GM12878 (cell line): Measurements from ENCODE around the gene GNAQ. TPM values are rescaled to one million over a fixed set of nuclear protein-coding genes. Genes with fewer than 3 reads are reported as not detected.

ENCODE experiments used
- ATAC-seq: fragments of 200-7000 bp; cut with Tn5 transposase; 3 replicates; pipeline ENCODE4 v1.9.1; 2020; ENCODE audit warnings: mild to moderate bottlenecking, moderate library complexity
- BruUV-seq: library from RNA; stranded (reverse); fragments of 400-500 nt; replicated peaks from 2 replicates; lab custom pipeline; 2021; lab: Mats Ljungman, UMichigan
- CTCF ChIA-PET: fragments of 300-600 bp; sonication (Branson Sonifier 250); formaldehyde crosslinking; extraction: SDS; loops from one replicate; lab custom pipeline; 2021; ENCODE audit warnings: inconsistent platforms; lab: Yijun Ruan, JAX
- POLR2A ChIA-PET: fragments of 350-600 bp; formaldehyde crosslinking; extraction: SDS; loops from one replicate; lab custom pipeline; 2021; ENCODE audit warnings: inconsistent platforms; lab: Charles Lee
- RAD21 ChIA-PET: fragments of 300-600 bp; sonication (Branson Sonifier 250); formaldehyde crosslinking; loops from one replicate; lab custom pipeline; 2023; ENCODE audit warnings: antibody characterized with exemption; ENCODE audit not compliant: unreplicated experiment; lab: Charles Lee
- SMC1A ChIA-PET: fragments of 300-600 bp; sonication (Branson Sonifier 250); formaldehyde crosslinking; loops from one replicate; lab custom pipeline; 2023; ENCODE audit not compliant: unreplicated experiment, uncharacterized antibody; lab: Charles Lee
- DNase-seq: peaks from one replicate; pipeline ENCODE4 v3.0.0-alpha.2; 2011; ENCODE audit warnings: low read depth, low spot score
- FAIRE-seq: peaks from 3 replicates; lab custom pipeline; 2011; peaks lifted over from hg19 to GRCh38; lab: Jason Lieb, UNC
- H2AFZ ChIP-seq: 2 replicates; pipeline ENCODE4 v1.6.0; 2011; ENCODE audit warnings: low read depth, low read length, control low read depth; ENCODE audit not compliant: control insufficient read depth
- H3K27ac ChIP-seq: 2 replicates; pipeline ENCODE4 v1.5.1; 2011; ENCODE audit warnings: control low read depth; ENCODE audit not compliant: control insufficient read depth, insufficient read depth
- H3K27me3 ChIP-seq, 2 experiments: replicated peaks in 1 of 2; 2 replicates each; pipeline versions ENCODE4 v1.6.0 to v1.6.1; 2011; ENCODE audit warnings: low read length in 1 of 2; ENCODE audit not compliant: control insufficient read depth in 2 of 2, insufficient read depth in 2 of 2
- H3K36me3 ChIP-seq, 2 experiments: 2 replicates each; pipeline ENCODE4 v1.5.1; 2011; ENCODE audit warnings: low read length in 1 of 2; ENCODE audit not compliant: control insufficient read depth in 2 of 2, insufficient read depth in 2 of 2
- H3K4me1 ChIP-seq: 2 replicates; pipeline ENCODE4 v1.6.1; 2011; ENCODE audit warnings: mild to moderate bottlenecking, low read length, moderate library complexity, mixed read lengths; ENCODE audit not compliant: control insufficient read depth, insufficient read depth
- H3K4me2 ChIP-seq: 2 replicates; pipeline ENCODE4 v1.6.0; 2011; ENCODE audit warnings: control low read depth; ENCODE audit not compliant: control insufficient read depth, insufficient read depth
- H3K4me3 ChIP-seq: fragments of 200-600 bp; sonication (generic); 2 replicates; pipeline ENCODE4 v1.5.1; 2016
- H3K79me2 ChIP-seq: 2 replicates; pipeline ENCODE4 v1.6.0; 2011; ENCODE audit warnings: low read length; ENCODE audit not compliant: control insufficient read depth, insufficient read depth
- H3K9ac ChIP-seq: 2 replicates; pipeline ENCODE4 v1.8.0; 2011; ENCODE audit warnings: low read length, control low read depth, mixed read lengths; ENCODE audit not compliant: control insufficient read depth, insufficient read depth
- H3K9me3 ChIP-seq: replicated peaks from 3 replicates; pipeline ENCODE4 v1.5.1; 2011; ENCODE audit warnings: mild to moderate bottlenecking, low read length; ENCODE audit not compliant: control insufficient read depth, insufficient read depth
- H4K20me1 ChIP-seq: 2 replicates; pipeline ENCODE4 v1.6.0; 2011; ENCODE audit not compliant: control insufficient read depth, insufficient read depth
- ETV6 ChIP-seq, 2 experiments: fragments of 450-650 bp in 1 of 2; IDR thresholded peaks in 1 of 2; conservative IDR thresholded peaks in 1 of 2; 2 replicates each; pipeline ENCODE4 v1.6.1; 2014; ENCODE audit warnings: antibody characterized with exemption in 1 of 2, borderline replicate concordance in 1 of 2, low read depth in 1 of 2, mild to moderate bottlenecking in 1 of 2, moderate library complexity in 1 of 2
- JUNB ChIP-seq: IDR thresholded peaks from 2 replicates; pipeline ENCODE4 v1.6.1; 2016; ENCODE audit warnings: antibody characterized with exemption, mild to moderate bottlenecking
- MTA3 ChIP-seq: IDR thresholded peaks from 2 replicates; pipeline ENCODE4 v1.6.1; 2012; ENCODE audit warnings: low read length, inconsistent platforms, borderline replicate concordance
- NR2F1 ChIP-seq: fragments of 450-650 bp; conservative IDR thresholded peaks from 2 replicates; pipeline ENCODE4 v1.6.1; 2017; ENCODE audit warnings: mild to moderate bottlenecking
- SMARCA5 ChIP-seq: fragments of 450-650 bp; IDR thresholded peaks from 2 replicates; pipeline ENCODE4 v1.6.1; 2017; ENCODE audit warnings: mild to moderate bottlenecking
- SPI1 ChIP-seq: IDR thresholded peaks from 2 replicates; pipeline ENCODE4 v1.6.1; 2011; ENCODE audit warnings: low read depth, mild to moderate bottlenecking, low read length, moderate library complexity, borderline replicate concordance; ENCODE audit not compliant: insufficient read depth
- TCF12 ChIP-seq: IDR thresholded peaks from 2 replicates; pipeline ENCODE4 v1.6.1; 2011; ENCODE audit warnings: low read depth, mild to moderate bottlenecking, low read length
- ZBED1 ChIP-seq: IDR thresholded peaks from 2 replicates; pipeline ENCODE4 v1.6.1; 2016; ENCODE audit warnings: borderline replicate concordance
- ZNF217 ChIP-seq: fragments of 450-650 bp; IDR thresholded peaks from 2 replicates; pipeline ENCODE4 v1.6.1; 2017; ENCODE audit warnings: antibody characterized with exemption, mild to moderate bottlenecking
- ZNF24 ChIP-seq: fragments of 450-650 bp; IDR thresholded peaks from 2 replicates; pipeline ENCODE4 v1.6.1; 2017; ENCODE audit warnings: antibody characterized with exemption, mild to moderate bottlenecking
- WGBS: methylation state at CpG from one replicate; pipeline ENCODE4 v1.1.6; 2016; ENCODE audit warnings: low lambda C conversion rate; ENCODE audit not compliant: insufficient replicate concordance, insufficient coverage; ENCODE audit errors: missing lambda C conversion rate; 5-methylcytosine and 5-hydroxymethylcytosine counted together
- in situ Hi-C: fragments of 300-500 bp; cut with MboI; formaldehyde crosslinking; loops from 9 replicates; pipeline ENCODE4 v1.14.3; 2018; ENCODE audit warnings: mixed read lengths
- intact Hi-C: fragments of 100-400 bp; cut with micrococcal nuclease; formaldehyde crosslinking; loops from one replicate; pipeline ENCODE4 v1.14.2; 2022; ENCODE audit not compliant: unreplicated experiment
- polyA plus RNA-seq, 11 experiments: library from polyadenylated mRNA; depleted of rRNA in 4 of 11; unstranded in 6 of 11; stranded (reverse) in 5 of 11; fragments of >200 nt; fragmentation: Nextera tagmentation in 4 of 11; fragmentation: Illumina TruSeq in 1 of 11; extraction: Ambion mirVana in 4 of 11; extraction: Trizol in 1 of 11; gene quantifications; 1 replicate in 1 of 11; 2 replicates in 10 of 11; pipeline versions ENCODE4 v1.2.1 to v1.2.3, GENCODE V29; 2011 to 2016; ENCODE audit warnings: inconsistent platforms in 2 of 11, missing spikeins in 2 of 11, low read depth in 1 of 11
- total RNA-seq, 4 experiments: library from RNA; depleted of rRNA in 3 of 4; stranded (reverse); fragments of >200 nt in 3 of 4; fragmentation: Illumina TruSeq in 1 of 4; extraction: Trizol in 1 of 4; gene quantifications; 2 replicates each; pipeline versions ENCODE4 v1.2.1 to v1.2.3, GENCODE V29; 2013 to 2021
- TF ChIP-seq, protein P1 (sequence below): IDR thresholded peaks from 2 replicates; pipeline ENCODE4 v1.6.1; 2011; ENCODE audit warnings: borderline replicate concordance, low read depth, mild to moderate bottlenecking, moderate library complexity, low read length; ENCODE audit not compliant: insufficient read depth, poor library complexity, severe bottlenecking
- TF ChIP-seq, protein P2 (sequence below): IDR thresholded peaks from 2 replicates; pipeline ENCODE4 v1.6.1; 2011; ENCODE audit warnings: borderline replicate concordance, low read depth, mild to moderate bottlenecking, moderate library complexity, mixed read lengths, low read length; ENCODE audit not compliant: insufficient read depth; ENCODE audit errors: extremely low read length
- TF ChIP-seq, protein P3 (sequence below): fragments of 450-650 bp; IDR thresholded peaks from 2 replicates; pipeline ENCODE4 v1.6.1; 2014; ENCODE audit warnings: mild to moderate bottlenecking

The GNAQ gene
- total and polyA plus RNA-seq, 10 of the 15 experiments (the other 5 are each of a cell fraction or from before 2014, with no cell fraction given), result 0.15 to 47.2 (median 0.49) TPM

DNA sequence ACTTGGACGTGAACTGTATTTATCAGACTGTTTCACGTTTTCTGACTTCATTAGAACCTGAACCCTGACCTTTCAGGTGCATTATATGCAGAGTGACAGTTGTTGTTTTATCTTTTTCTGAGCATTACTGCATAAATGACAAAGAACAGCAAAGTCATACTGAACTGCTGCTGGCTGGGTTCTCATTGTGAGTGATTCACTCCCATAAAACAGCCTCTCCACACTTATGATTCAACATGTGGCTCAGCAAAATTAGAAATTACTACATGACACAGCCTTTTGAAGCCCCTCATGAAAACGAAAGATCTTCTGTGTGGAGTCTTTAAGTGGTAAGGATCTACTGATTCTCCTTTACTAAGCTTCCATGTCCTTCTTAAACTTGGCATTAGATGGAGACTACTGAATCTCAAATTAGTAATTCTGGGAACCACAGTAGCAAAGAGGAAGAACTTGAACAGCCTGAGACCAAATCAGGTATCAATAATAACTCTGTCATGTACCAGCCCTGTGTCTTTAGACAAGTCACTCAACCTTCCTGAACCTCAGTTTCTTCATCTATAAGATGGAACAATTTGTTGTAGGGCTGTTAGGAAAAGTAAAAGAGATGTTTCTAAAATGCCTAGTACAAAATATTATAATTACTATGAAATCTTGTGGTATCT is 211.2 kb downstream of the GNAQ start:
- CTCF ChIA-PET, result interaction anchor here (0.6 to 3.9 kb wide), 3 partner anchors 21 to 645 kb away, joined by 3 to 16 read pairs (median 3); no protein-coding TSS in a partner anchor
- POLR2A ChIA-PET, result interaction anchor here (0.6 kb wide), 1 partner anchor 1796 kb away, joined by 4 read pairs; no protein-coding TSS in a partner anchor
- ATAC-seq, result peak; percentile 35

DNA sequence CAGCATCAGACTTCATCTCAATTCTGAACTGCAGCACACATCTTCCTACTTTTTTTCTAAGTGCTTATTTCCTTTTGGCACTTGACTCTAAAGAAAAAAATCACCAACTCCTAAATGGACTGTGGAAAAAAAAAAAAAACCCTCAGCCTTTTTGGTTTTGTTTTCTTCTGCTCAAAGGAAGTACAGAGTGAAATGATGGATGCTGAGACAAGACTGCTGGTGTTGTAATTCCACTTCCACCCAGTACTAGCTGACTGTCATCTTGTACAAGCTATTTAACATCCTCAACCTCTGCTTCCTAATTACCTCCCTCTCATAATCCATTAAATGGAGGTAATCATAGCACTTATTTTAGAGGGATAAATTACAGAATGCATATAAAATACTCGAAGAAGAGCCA is 212.0 kb downstream of the GNAQ start:
- 9% methylated on average over 1 of the region's 1 CpG for WGBS
- Histone ChIP-seq H3K27me3 (no peaks in the 10 kb centered on the region), H2AFZ (no peak overlapping the region), H3K27ac (no peak overlapping the region), H3K36me3 (no peaks in the 10 kb centered on the region), H3K9me3 (no peaks in the 10 kb centered on the region), H3K4me1 (no peaks in the 10 kb centered on the region), H4K20me1 (no peaks in the 10 kb centered on the region), H3K4me3 (no peak overlapping the region), H3K79me2 (no peaks in the 10 kb centered on the region), H3K4me2 (no peak overlapping the region), H3K9ac (no peak overlapping the region)
- BruUV-seq, result no TSS peak
- ChIA-PET SMC1A (interaction anchor here (0.5 to 4.5 kb wide), 6 partner anchors 8 to 158 kb away, joined by 3 to 28 read pairs (median 7); no protein-coding TSS in a partner anchor), CTCF (interaction anchor here (0.6 to 3.9 kb wide), 3 partner anchors 22 to 644 kb away, joined by 3 to 16 read pairs (median 3); no protein-coding TSS in a partner anchor), RAD21 (interaction anchor here (0.6 to 2.6 kb wide), 5 partner anchors 8 to 217 kb away, joined by 3 to 17 read pairs (median 7); no protein-coding TSS in a partner anchor), POLR2A (interaction anchor here (0.6 kb wide), 1 partner anchor 1795 kb away, joined by 4 read pairs; no protein-coding TSS in a partner anchor)
- no peak for DNase-seq
- intact Hi-C loops (no loop called here), in situ Hi-C loops (no loop called here)
- peak; percentile 64 for ATAC-seq
- FAIRE-seq, result no peak
- TF ChIP-seq, protein P1, sequence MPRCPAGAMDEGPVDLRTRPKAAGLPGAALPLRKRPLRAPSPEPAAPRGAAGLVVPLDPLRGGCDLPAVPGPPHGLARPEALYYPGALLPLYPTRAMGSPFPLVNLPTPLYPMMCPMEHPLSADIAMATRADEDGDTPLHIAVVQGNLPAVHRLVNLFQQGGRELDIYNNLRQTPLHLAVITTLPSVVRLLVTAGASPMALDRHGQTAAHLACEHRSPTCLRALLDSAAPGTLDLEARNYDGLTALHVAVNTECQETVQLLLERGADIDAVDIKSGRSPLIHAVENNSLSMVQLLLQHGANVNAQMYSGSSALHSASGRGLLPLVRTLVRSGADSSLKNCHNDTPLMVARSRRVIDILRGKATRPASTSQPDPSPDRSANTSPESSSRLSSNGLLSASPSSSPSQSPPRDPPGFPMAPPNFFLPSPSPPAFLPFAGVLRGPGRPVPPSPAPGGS, result no peak
- no peak for TF ChIP-seq JUNB
- TF ChIP-seq, protein P2, sequence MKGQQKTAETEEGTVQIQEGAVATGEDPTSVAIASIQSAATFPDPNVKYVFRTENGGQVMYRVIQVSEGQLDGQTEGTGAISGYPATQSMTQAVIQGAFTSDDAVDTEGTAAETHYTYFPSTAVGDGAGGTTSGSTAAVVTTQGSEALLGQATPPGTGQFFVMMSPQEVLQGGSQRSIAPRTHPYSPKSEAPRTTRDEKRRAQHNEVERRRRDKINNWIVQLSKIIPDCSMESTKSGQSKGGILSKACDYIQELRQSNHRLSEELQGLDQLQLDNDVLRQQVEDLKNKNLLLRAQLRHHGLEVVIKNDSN, result no peak
- TF ChIP-seq ETV6 (conservative IDR thresholded peaks at IDR 0.05 in 1 of 2, IDR thresholded peaks at IDR 0.05 in 1 of 2; ENCODE audit: borderline replicate concordance in 1 of 2, low read depth in 1 of 2), result no peak
- no peak for TF ChIP-seq ZBED1
- no peak for TF ChIP-seq SMARCA5
- TF ChIP-seq ZNF217, result no peak
- no peak for TF ChIP-seq TCF12
- TF ChIP-seq, protein P3, sequence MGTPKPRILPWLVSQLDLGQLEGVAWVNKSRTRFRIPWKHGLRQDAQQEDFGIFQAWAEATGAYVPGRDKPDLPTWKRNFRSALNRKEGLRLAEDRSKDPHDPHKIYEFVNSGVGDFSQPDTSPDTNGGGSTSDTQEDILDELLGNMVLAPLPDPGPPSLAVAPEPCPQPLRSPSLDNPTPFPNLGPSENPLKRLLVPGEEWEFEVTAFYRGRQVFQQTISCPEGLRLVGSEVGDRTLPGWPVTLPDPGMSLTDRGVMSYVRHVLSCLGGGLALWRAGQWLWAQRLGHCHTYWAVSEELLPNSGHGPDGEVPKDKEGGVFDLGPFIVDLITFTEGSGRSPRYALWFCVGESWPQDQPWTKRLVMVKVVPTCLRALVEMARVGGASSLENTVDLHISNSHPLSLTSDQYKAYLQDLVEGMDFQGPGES, result no peak
- no peak for TF ChIP-seq MTA3

More for the DNA sequence above, 211.2 kb downstream of the GNAQ start:
- H3K4me2 ChIP-seq, result no peak overlapping the region
- H3K36me3 ChIP-seq, result no peaks in the 10 kb centered on the region
- intact Hi-C loops (no loop called here), in situ Hi-C loops (no loop called here)
- FAIRE-seq (no peak), DNase-seq (no peak)
- no peak overlapping the region for H3K4me3 ChIP-seq
- H3K4me1 ChIP-seq, result no peaks in the 10 kb centered on the region
- no peaks in the 10 kb centered on the region for H4K20me1 ChIP-seq
- H3K27ac ChIP-seq, result no peak overlapping the region
- H3K9ac ChIP-seq, result no peak overlapping the region
- TF ChIP-seq SPI1 (no peak), ZNF24 (no peak), NR2F1 (peak; percentile 25; the same call in 1 of the 2 replicates)
- WGBS, result 19% methylated on average over 3 of the region's 3 CpGs
- ChIA-PET RAD21 (interaction anchor here (2.3 kb wide), 1 partner anchor 9 kb away, joined by 9 read pairs; no protein-coding TSS in a partner anchor), SMC1A (interaction anchor here (2.6 kb wide), 1 partner anchor 9 kb away, joined by 11 read pairs; no protein-coding TSS in a partner anchor)
- H3K9me3 ChIP-seq, result no peaks in the 10 kb centered on the region
- H3K79me2 ChIP-seq, result no peaks in the 10 kb centered on the region
- H3K27me3 ChIP-seq, result no peaks in the 10 kb centered on the region
- H2AFZ ChIP-seq, result no peak overlapping the region; the same call in 1 of the 2 replicates
- no TSS peak for BruUV-seq
